BJ (cell line): ENCODE results near the gene NTSR1. TPM values are rescaled to one million over a fixed set of nuclear protein-coding genes. Genes with fewer than 3 reads are reported as not detected.

Source experiments
- CTCF ChIA-PET: fragments of 350-600 bp; formaldehyde crosslinking; extraction: SDS; loops from one replicate; lab custom pipeline; 2021; ENCODE audit warnings: antibody characterized with exemption, inconsistent platforms; lab: Yijun Ruan, JAX
- POLR2A ChIA-PET: fragments of 300-600 bp; sonication (Branson Sonifier 250); formaldehyde crosslinking; extraction: SDS; loops from one replicate; lab custom pipeline; 2021; ENCODE audit warnings: antibody characterized with exemption; lab: Charles Lee
- DNase-seq: peaks from one replicate; pipeline ENCODE4 v3.0.0-alpha.2; 2011; ENCODE audit warnings: low read depth
- H3K27me3 ChIP-seq: 2 replicates; pipeline ENCODE4 v1.6.0; 2011; ENCODE audit warnings: low read length; ENCODE audit not compliant: control insufficient read depth, insufficient read depth
- H3K36me3 ChIP-seq: 2 replicates; pipeline ENCODE4 v1.5.1; 2011; ENCODE audit warnings: low read length; ENCODE audit not compliant: control insufficient read depth, insufficient read depth
- H3K4me3 ChIP-seq: 2 replicates; pipeline ENCODE4 v1.5.1; 2011; ENCODE audit warnings: low read depth, mild to moderate bottlenecking, control low read depth, low read length
- polyA plus RNA-seq: library from polyadenylated mRNA; depleted of rRNA; stranded (reverse); fragments of >200 nt; gene quantifications from 2 replicates; pipeline ENCODE4 v1.2.3, GENCODE V29; 2011
- TF ChIP-seq, protein P1 (sequence below): IDR thresholded peaks from 2 replicates; pipeline ENCODE4 v1.5.1; 2011; ENCODE audit warnings: low read depth, mild to moderate bottlenecking, control low read depth, inconsistent platforms, low read length, moderate library complexity; ENCODE audit not compliant: insufficient read depth

Gene NTSR1
- polyA plus RNA-seq, 1 experiment = 0.05 TPM

DNA sequence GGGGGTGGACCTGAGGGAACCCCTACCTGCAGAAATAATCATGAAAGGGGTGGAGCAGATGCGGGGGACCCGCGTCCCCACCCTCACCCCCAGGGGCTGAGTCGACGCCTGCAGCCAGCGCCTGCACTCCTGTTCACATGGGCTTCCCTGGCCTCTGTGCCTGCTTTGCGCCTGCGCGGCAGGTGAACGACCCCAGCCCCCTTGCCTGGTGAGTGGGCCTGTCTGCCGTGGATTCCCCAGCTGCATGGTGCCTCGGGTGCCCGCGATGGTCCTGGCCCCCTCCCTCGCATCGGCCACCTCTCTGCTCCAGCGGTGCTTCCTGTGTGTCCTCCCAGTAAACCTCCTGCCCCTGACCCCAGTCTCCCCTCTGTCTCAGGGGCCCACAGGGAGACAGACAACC lies 18.8 kb upstream of the NTSR1 start:
- peaks cover 2% of the 10 kb centered on the region for H3K27me3 ChIP-seq
- POLR2A ChIA-PET = no interaction called here
- CTCF ChIA-PET = no interaction called here

DNA sequence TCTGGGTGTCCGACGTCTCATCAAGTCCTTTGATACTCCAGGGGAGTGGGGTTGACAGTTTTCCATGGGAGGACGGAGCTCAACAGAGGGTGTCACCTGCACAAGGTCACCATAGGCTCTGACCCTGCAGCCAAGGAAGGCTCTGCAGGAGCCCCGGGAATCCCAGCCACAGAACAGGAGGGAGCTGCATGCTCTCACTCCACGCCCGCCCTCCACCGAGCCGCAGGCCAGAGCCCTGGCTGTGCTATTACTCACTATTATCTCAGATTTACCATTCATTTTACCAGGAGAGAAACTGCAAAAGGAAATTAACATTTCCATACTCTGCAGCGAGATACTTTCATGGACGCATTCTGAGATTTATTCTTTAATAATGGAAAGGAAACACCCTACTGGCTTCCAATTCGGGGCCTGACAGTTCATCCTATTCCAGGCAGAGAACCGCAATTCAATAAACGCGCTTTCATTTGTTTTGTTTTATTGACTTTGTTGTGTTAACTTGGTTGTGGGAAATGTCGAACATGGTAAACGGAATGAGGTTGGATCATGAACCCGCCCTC lies 18.3 kb upstream of the NTSR1 start:
- Histone ChIP-seq H3K27me3 (peaks cover 2% of the 10 kb centered on the region; the same call in 1 of the 2 replicates), H3K36me3 (no peaks in the 10 kb centered on the region), H3K4me3 (no peak overlapping the region)
- TF ChIP-seq, protein P1, sequence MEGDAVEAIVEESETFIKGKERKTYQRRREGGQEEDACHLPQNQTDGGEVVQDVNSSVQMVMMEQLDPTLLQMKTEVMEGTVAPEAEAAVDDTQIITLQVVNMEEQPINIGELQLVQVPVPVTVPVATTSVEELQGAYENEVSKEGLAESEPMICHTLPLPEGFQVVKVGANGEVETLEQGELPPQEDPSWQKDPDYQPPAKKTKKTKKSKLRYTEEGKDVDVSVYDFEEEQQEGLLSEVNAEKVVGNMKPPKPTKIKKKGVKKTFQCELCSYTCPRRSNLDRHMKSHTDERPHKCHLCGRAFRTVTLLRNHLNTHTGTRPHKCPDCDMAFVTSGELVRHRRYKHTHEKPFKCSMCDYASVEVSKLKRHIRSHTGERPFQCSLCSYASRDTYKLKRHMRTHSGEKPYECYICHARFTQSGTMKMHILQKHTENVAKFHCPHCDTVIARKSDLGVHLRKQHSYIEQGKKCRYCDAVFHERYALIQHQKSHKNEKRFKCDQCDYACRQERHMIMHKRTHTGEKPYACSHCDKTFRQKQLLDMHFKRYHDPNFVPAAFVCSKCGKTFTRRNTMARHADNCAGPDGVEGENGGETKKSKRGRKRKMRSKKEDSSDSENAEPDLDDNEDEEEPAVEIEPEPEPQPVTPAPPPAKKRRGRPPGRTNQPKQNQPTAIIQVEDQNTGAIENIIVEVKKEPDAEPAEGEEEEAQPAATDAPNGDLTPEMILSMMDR = no peak
- ChIA-PET CTCF (no interaction called here), POLR2A (no interaction called here)
- DNase-seq = no peak

More for the DNA sequence above, 18.8 kb upstream of the NTSR1 start:
- H3K4me3 ChIP-seq = no peak overlapping the region
- no peak for DNase-seq
- TF ChIP-seq, protein P1 = no peak
- H3K36me3 ChIP-seq = no peaks in the 10 kb centered on the region

DNA sequence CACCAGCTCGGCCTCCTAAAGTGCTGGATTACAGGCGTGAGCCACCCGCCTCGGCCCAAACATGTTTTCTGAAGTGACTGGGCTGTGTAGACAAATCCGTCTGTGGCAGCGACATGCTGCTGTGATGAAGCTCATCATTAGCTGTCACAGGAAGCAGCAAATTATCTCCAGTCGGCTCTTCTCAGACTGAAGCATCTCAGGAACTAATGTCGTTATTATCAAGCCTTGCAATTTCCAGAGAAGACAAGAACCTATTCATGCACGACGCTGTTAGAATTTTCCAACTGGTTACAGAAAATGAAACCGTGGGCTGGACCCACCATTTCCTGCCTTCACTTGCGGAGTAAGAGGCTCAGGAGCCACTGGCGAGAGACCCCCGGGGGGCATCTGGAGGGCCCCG lies 17.1 kb upstream of the NTSR1 start:
- TF ChIP-seq, protein P1 = no peak
- Histone ChIP-seq H3K36me3 (no peaks in the 10 kb centered on the region), H3K27me3 (no peaks in the 10 kb centered on the region; the same call in 1 of the 2 replicates), H3K4me3 (no peak overlapping the region)
- POLR2A ChIA-PET = interaction anchor here (0.6 kb wide), 1 partner anchor 82 kb away, joined by 3 read pairs; no protein-coding TSS in a partner anchor
- CTCF ChIA-PET = interaction anchor here (1.1 kb wide), 1 partner anchor 101 kb away, joined by 4 read pairs; no protein-coding TSS in a partner anchor
- no peak for DNase-seq

GRCh38 chr20:62692176-62692575 lies 16.5 kb upstream of the NTSR1 start:
- ChIA-PET POLR2A (no interaction called here), CTCF (no interaction called here)
- DNase-seq = no peak
- TF ChIP-seq, protein P1 = no peak
- no peak overlapping the region for H3K4me3 ChIP-seq
- H3K27me3 ChIP-seq = no peaks in the 10 kb centered on the region; the same call in 1 of the 2 replicates
- no peaks in the 10 kb centered on the region for H3K36me3 ChIP-seq

GRCh38 chr20:62692801-62693523 lies 15.7 kb upstream of the NTSR1 start:
- Histone ChIP-seq H3K36me3 (no peaks in the 10 kb centered on the region), H3K4me3 (no peak overlapping the region), H3K27me3 (no peaks in the 10 kb centered on the region; the same call in 1 of the 2 replicates)
- POLR2A ChIA-PET = no interaction called here
- CTCF ChIA-PET = no interaction called here
- TF ChIP-seq, protein P1 = no peak
- no peak for DNase-seq
